ENCODE measurements around the gene PCSK7. TPM values are rescaled to one million over a fixed set of nuclear protein-coding genes. Genes with fewer than 3 reads are reported as not detected.

Gene PCSK7
- total and polyA plus RNA-seq, 4 experiments from 2014 or later, result 33.3 to 325 (median 192) TPM

- Mint-ChIP-seq H3K27ac (peak overlapping the region in 6 of 7 donors; percentile 12 to 75 (median 48)), H3K4me3 (no peak overlapping the region)
- no peak for DNase-seq
Measured at GRCh38 chr11:117202386-117203068, 29.3 kb downstream of the PCSK7 start.

GRCh38 chr11:117201658-117202305 lies 30.1 kb downstream of the PCSK7 start:
- Histone ChIP-seq H3K27me3 (ENCODE audit: insufficient read depth, low read length) (no peaks in the 10 kb centered on the region), H3K4me3 (ENCODE audit: low read length in 2 of 2) (no peak overlapping the region), H3K4me1 (ENCODE audit: insufficient read depth, low read length) (no peaks in the 10 kb centered on the region), H3K36me3 (ENCODE audit: insufficient read depth, low read length) (peaks cover 18% of the 10 kb centered on the region), H3K27ac (ENCODE audit: low read depth, low read length) (no peak overlapping the region), H3K9me3 (ENCODE audit: control insufficient read depth in 1 of 2, low read length in 2 of 2) (no peaks in the 10 kb centered on the region)
- no peak for DNase-seq
- POLR2A ChIA-PET (ENCODE audit: partially characterized antibody), result interaction anchor here (0.5 kb wide), 1 partner anchor 55 kb away, joined by 3 read pairs; no protein-coding TSS in a partner anchor
- peaks cover 20 to 41% of the 10 kb centered on the region in 2 donors for H3K36me3 Mint-ChIP-seq
- intact Hi-C loops (cut with micrococcal nuclease), result no loop called here
- H3K4me1 Mint-ChIP-seq, result peaks cover 0 to 8% (median 1%) of the 10 kb centered on the region in 4 donors
- no peaks in the 10 kb centered on the region for H3K27me3 Mint-ChIP-seq
- peak overlapping the region in 3 of 7 donors; percentile 52 to 75 (median 65) for H3K27ac Mint-ChIP-seq
- no peaks in the 10 kb centered on the region for H3K9me3 Mint-ChIP-seq
- H3K4me3 Mint-ChIP-seq, result no peak overlapping the region
- CTCF ChIA-PET (ENCODE audit: partially characterized antibody), result interaction anchor here (0.9 kb wide), 1 partner anchor 25 kb away, joined by 4 read pairs; no protein-coding TSS in a partner anchor

More at GRCh38 chr11:117202386-117203068, 29.3 kb downstream of the PCSK7 start:
- no peaks in the 10 kb centered on the region for H3K27me3 Mint-ChIP-seq
- H3K36me3 Mint-ChIP-seq, result peaks cover 20 to 38% of the 10 kb centered on the region in 2 donors
- H3K9me3 Mint-ChIP-seq, result no peaks in the 10 kb centered on the region
- Histone ChIP-seq H3K27me3 (ENCODE audit: insufficient read depth, low read length) (no peaks in the 10 kb centered on the region), H3K4me3 (ENCODE audit: low read length in 2 of 2) (no peak overlapping the region), H3K27ac (ENCODE audit: low read depth, low read length) (no peak overlapping the region), H3K36me3 (ENCODE audit: insufficient read depth, low read length) (peaks cover 18% of the 10 kb centered on the region), H3K9me3 (ENCODE audit: control insufficient read depth in 1 of 2, low read length in 2 of 2) (no peaks in the 10 kb centered on the region), H3K4me1 (ENCODE audit: insufficient read depth, low read length) (no peaks in the 10 kb centered on the region)
- intact Hi-C loops (cut with micrococcal nuclease), result no loop called here
- ChIA-PET POLR2A (ENCODE audit: partially characterized antibody) (interaction anchor here (1.0 to 1.4 kb wide), 2 partner anchors 8 to 17 kb away, joined by 3 to 4 read pairs; no protein-coding TSS in a partner anchor), CTCF (ENCODE audit: partially characterized antibody) (interaction anchor here (0.9 kb wide), 1 partner anchor 24 kb away, joined by 4 read pairs; no protein-coding TSS in a partner anchor)
- H3K4me1 Mint-ChIP-seq, result peaks cover 0 to 8% (median 1%) of the 10 kb centered on the region in 4 donors

GRCh38 chr11:117200813-117201657 lies 30.8 kb downstream of the PCSK7 start:
- Mint-ChIP-seq H3K36me3 (peaks cover 20 to 41% of the 10 kb centered on the region in 2 donors), H3K27ac (peak overlapping the region in 4 of 7 donors; percentile 17 to 75 (median 42)), H3K9me3 (no peaks in the 10 kb centered on the region), H3K27me3 (no peaks in the 10 kb centered on the region), H3K4me1 (peaks cover 0 to 8% (median 1%) of the 10 kb centered on the region in 4 donors), H3K4me3 (no peak overlapping the region)
- ChIA-PET POLR2A (ENCODE audit: partially characterized antibody) (interaction anchor here (0.5 kb wide), 1 partner anchor 54 kb away, joined by 3 read pairs; no protein-coding TSS in a partner anchor), CTCF (ENCODE audit: partially characterized antibody) (no interaction called here)
- Histone ChIP-seq H3K4me3 (ENCODE audit: low read length in 2 of 2) (no peak overlapping the region), H3K27ac (ENCODE audit: low read depth, low read length) (no peak overlapping the region), H3K36me3 (ENCODE audit: insufficient read depth, low read length) (peaks cover 18% of the 10 kb centered on the region), H3K4me1 (ENCODE audit: insufficient read depth, low read length) (no peaks in the 10 kb centered on the region), H3K27me3 (ENCODE audit: insufficient read depth, low read length) (no peaks in the 10 kb centered on the region), H3K9me3 (ENCODE audit: control insufficient read depth in 1 of 2, low read length in 2 of 2) (no peaks in the 10 kb centered on the region)
- DNase-seq, result no peak
- intact Hi-C loops (cut with micrococcal nuclease), result no loop called here

GRCh38 chr11:117199916-117200812 lies 31.7 kb downstream of the PCSK7 start:
- ChIA-PET POLR2A (ENCODE audit: partially characterized antibody) (interaction anchor here (3.3 kb wide), 1 partner anchor 21 kb away, joined by 15 read pairs; the partner anchor contains the start of gene SIDT2), CTCF (ENCODE audit: partially characterized antibody) (no interaction called here)

GRCh38 chr11:117199053-117199915 lies 32.6 kb downstream of the PCSK7 start, which contains the start of gene TAGLN:
TAGLN (plus strand) TSS chr11:117199370; CDS start chr11:117203014, 3,644 bp downstream.
- no peak for DNase-seq
- H3K4me3 ChIP-seq (ENCODE audit: low read length in 2 of 2), result no peak within 1 kb of the TSS
- ChIA-PET POLR2A (ENCODE audit: partially characterized antibody) (interaction anchor here (3.3 kb wide), 1 partner anchor 20 kb away, joined by 15 read pairs; the partner anchor contains the start of gene SIDT2), CTCF (ENCODE audit: partially characterized antibody) (no interaction called here)
- H3K4me1 ChIP-seq (ENCODE audit: insufficient read depth, low read length), result no peaks in the 10 kb centered on the region
- H3K27me3 ChIP-seq (ENCODE audit: insufficient read depth, low read length), result no peaks in the 10 kb centered on the region
- Mint-ChIP-seq H3K4me3 (peak within 1 kb of the TSS in 2 of 8 donors; percentile 31 to 36), H3K36me3 (peaks cover 10 to 28% of the 10 kb centered on the region in 2 donors), H3K4me1 (peaks cover 1 to 14% (median 6%) of the 10 kb centered on the region in 4 donors), H3K9me3 (no peaks in the 10 kb centered on the region), H3K27me3 (no peaks in the 10 kb centered on the region), H3K27ac (peak within 1 kb of the TSS in 6 of 7 donors; percentile 5 to 70 (median 42))
- no peak within 1 kb of the TSS for H3K27ac ChIP-seq (ENCODE audit: low read depth, low read length)
- H3K9me3 ChIP-seq (ENCODE audit: control insufficient read depth in 1 of 2, low read length in 2 of 2), result no peaks in the 10 kb centered on the region
- peaks cover 7% of the 10 kb centered on the region for H3K36me3 ChIP-seq (ENCODE audit: insufficient read depth, low read length)
- intact Hi-C loops (cut with micrococcal nuclease), result no loop called here

More at GRCh38 chr11:117199916-117200812, 31.7 kb downstream of the PCSK7 start:
- Mint-ChIP-seq H3K36me3 (peaks cover 16 to 34% of the 10 kb centered on the region in 2 donors), H3K4me3 (peak overlapping the region in 1 of 8 donors; percentile 36), H3K9me3 (no peaks in the 10 kb centered on the region), H3K27ac (peak overlapping the region in 4 of 7 donors; percentile 12 to 75 (median 39)), H3K27me3 (no peaks in the 10 kb centered on the region), H3K4me1 (peaks cover 1 to 9% (median 5%) of the 10 kb centered on the region in 4 donors)
- Histone ChIP-seq H3K4me1 (ENCODE audit: insufficient read depth, low read length) (no peaks in the 10 kb centered on the region), H3K27ac (ENCODE audit: low read depth, low read length) (no peak overlapping the region), H3K27me3 (ENCODE audit: insufficient read depth, low read length) (no peaks in the 10 kb centered on the region), H3K4me3 (ENCODE audit: low read length in 2 of 2) (no peak overlapping the region), H3K36me3 (ENCODE audit: insufficient read depth, low read length) (peaks cover 14% of the 10 kb centered on the region), H3K9me3 (ENCODE audit: control insufficient read depth in 1 of 2, low read length in 2 of 2) (no peaks in the 10 kb centered on the region)
- no peak for DNase-seq
- intact Hi-C loops (cut with micrococcal nuclease), result no loop called here

Data from CD4-positive, alpha-beta memory T cell (primary cell).